Esophagus muscularis mucosa (tissue), 3 donors: Measurements from ENCODE around the gene ADK.
"Not testable (repeated sequence)": the region's sequence is repeated elsewhere in the genome, so short reads cannot be mapped to it uniquely, and the experiment has no call there.

Experiments used
- CTCF ChIP-seq, 3 experiments: fragments of 200-600 bp in 2 of 3; fragments of 450-650 bp in 1 of 3; sonication (generic) in 2 of 3; IDR thresholded peaks; one replicate each; pipeline ENCODE4 v1.5.1; 2017 to 2019; ENCODE audit warnings: antibody characterized with exemption in 3 of 3, mild to moderate bottlenecking in 2 of 3, moderate library complexity in 1 of 3
- POLR2A ChIP-seq: fragments of 450-650 bp; IDR thresholded peaks from one replicate; pipeline ENCODE4 v1.6.1; 2017; ENCODE audit warnings: antibody characterized with exemption, moderate library complexity, mild to moderate bottlenecking, low read depth
- POLR2AphosphoS5 ChIP-seq, 2 donors: sonication (generic); formaldehyde crosslinking; IDR thresholded peaks; one replicate each; pipeline ENCODE4 v1.6.1; 2017; ENCODE audit warnings: antibody characterized with exemption in 2 of 2

- not testable (repeated sequence) for TF ChIP-seq CTCF (IDR thresholded peaks at IDR 0.05); POLR2AphosphoS5 (IDR thresholded peaks at IDR 0.05); POLR2A
Measured at GRCh38 chr10:74300074-74300621, 149.1 kb downstream of the ADK start.
